GM12878 (cell line): ENCODE data around the gene CCDC3. TPM values are rescaled to one million over a fixed set of nuclear protein-coding genes. Genes with fewer than 3 reads are reported as not detected.
A peak's percentile ranks its signal among the peaks of the same experiment; 100 is the strongest.

Experiments used
- ATAC-seq: fragments of 200-7000 bp; cut with Tn5 transposase; 3 replicates; pipeline ENCODE4 v1.9.1; 2020; ENCODE audit warnings: mild to moderate bottlenecking, moderate library complexity
- BruUV-seq: library from RNA; stranded (reverse); fragments of 400-500 nt; replicated peaks from 2 replicates; lab custom pipeline; 2021; lab: Mats Ljungman, UMichigan
- CTCF ChIA-PET: fragments of 300-600 bp; sonication (Branson Sonifier 250); formaldehyde crosslinking; extraction: SDS; loops from one replicate; lab custom pipeline; 2021; ENCODE audit warnings: inconsistent platforms; lab: Yijun Ruan, JAX
- POLR2A ChIA-PET: fragments of 350-600 bp; formaldehyde crosslinking; extraction: SDS; loops from one replicate; lab custom pipeline; 2021; ENCODE audit warnings: inconsistent platforms; lab: Charles Lee
- RAD21 ChIA-PET: fragments of 300-600 bp; sonication (Branson Sonifier 250); formaldehyde crosslinking; loops from one replicate; lab custom pipeline; 2023; ENCODE audit warnings: antibody characterized with exemption; ENCODE audit not compliant: unreplicated experiment; lab: Charles Lee
- SMC1A ChIA-PET: fragments of 300-600 bp; sonication (Branson Sonifier 250); formaldehyde crosslinking; loops from one replicate; lab custom pipeline; 2023; ENCODE audit not compliant: unreplicated experiment, uncharacterized antibody; lab: Charles Lee
- DNase-seq: peaks from one replicate; pipeline ENCODE4 v3.0.0-alpha.2; 2011; ENCODE audit warnings: low read depth, low spot score
- FAIRE-seq: peaks from 3 replicates; lab custom pipeline; 2011; peaks lifted over from hg19 to GRCh38; lab: Jason Lieb, UNC
- H2AFZ ChIP-seq: 2 replicates; pipeline ENCODE4 v1.6.0; 2011; ENCODE audit warnings: low read depth, low read length, control low read depth; ENCODE audit not compliant: control insufficient read depth
- H3K27ac ChIP-seq: 2 replicates; pipeline ENCODE4 v1.5.1; 2011; ENCODE audit warnings: control low read depth; ENCODE audit not compliant: control insufficient read depth, insufficient read depth
- H3K27me3 ChIP-seq, 2 experiments: replicated peaks in 1 of 2; 2 replicates each; pipeline versions ENCODE4 v1.6.0 to v1.6.1; 2011; ENCODE audit warnings: low read length in 1 of 2; ENCODE audit not compliant: control insufficient read depth in 2 of 2, insufficient read depth in 2 of 2
- H3K36me3 ChIP-seq, 2 experiments: 2 replicates each; pipeline ENCODE4 v1.5.1; 2011; ENCODE audit warnings: low read length in 1 of 2; ENCODE audit not compliant: control insufficient read depth in 2 of 2, insufficient read depth in 2 of 2
- H3K4me1 ChIP-seq: 2 replicates; pipeline ENCODE4 v1.6.1; 2011; ENCODE audit warnings: mild to moderate bottlenecking, low read length, moderate library complexity, mixed read lengths; ENCODE audit not compliant: control insufficient read depth, insufficient read depth
- H3K4me2 ChIP-seq: 2 replicates; pipeline ENCODE4 v1.6.0; 2011; ENCODE audit warnings: control low read depth; ENCODE audit not compliant: control insufficient read depth, insufficient read depth
- H3K4me3 ChIP-seq: fragments of 200-600 bp; sonication (generic); 2 replicates; pipeline ENCODE4 v1.5.1; 2016
- H3K79me2 ChIP-seq: 2 replicates; pipeline ENCODE4 v1.6.0; 2011; ENCODE audit warnings: low read length; ENCODE audit not compliant: control insufficient read depth, insufficient read depth
- H3K9ac ChIP-seq: 2 replicates; pipeline ENCODE4 v1.8.0; 2011; ENCODE audit warnings: low read length, control low read depth, mixed read lengths; ENCODE audit not compliant: control insufficient read depth, insufficient read depth
- H3K9me3 ChIP-seq: replicated peaks from 3 replicates; pipeline ENCODE4 v1.5.1; 2011; ENCODE audit warnings: mild to moderate bottlenecking, low read length; ENCODE audit not compliant: control insufficient read depth, insufficient read depth
- H4K20me1 ChIP-seq: 2 replicates; pipeline ENCODE4 v1.6.0; 2011; ENCODE audit not compliant: control insufficient read depth, insufficient read depth
- IRF4 ChIP-seq: IDR thresholded peaks from 2 replicates; pipeline ENCODE4 v1.6.1; 2011; ENCODE audit warnings: low read depth, low read length
- SMC3 ChIP-seq: IDR thresholded peaks from 2 replicates; pipeline ENCODE4 v1.6.1; 2011; ENCODE audit warnings: low read length, improper control_type of control experiment, borderline replicate concordance
- WGBS: methylation state at CpG from one replicate; pipeline ENCODE4 v1.1.6; 2016; ENCODE audit warnings: low lambda C conversion rate; ENCODE audit not compliant: insufficient replicate concordance, insufficient coverage; ENCODE audit errors: missing lambda C conversion rate; 5-methylcytosine and 5-hydroxymethylcytosine counted together
- in situ Hi-C: fragments of 300-500 bp; cut with MboI; formaldehyde crosslinking; loops from 9 replicates; pipeline ENCODE4 v1.14.3; 2018; ENCODE audit warnings: mixed read lengths
- intact Hi-C: fragments of 100-400 bp; cut with micrococcal nuclease; formaldehyde crosslinking; loops from one replicate; pipeline ENCODE4 v1.14.2; 2022; ENCODE audit not compliant: unreplicated experiment
- polyA plus RNA-seq, 11 experiments: library from polyadenylated mRNA; depleted of rRNA in 4 of 11; unstranded in 6 of 11; stranded (reverse) in 5 of 11; fragments of >200 nt; fragmentation: Nextera tagmentation in 4 of 11; fragmentation: Illumina TruSeq in 1 of 11; extraction: Ambion mirVana in 4 of 11; extraction: Trizol in 1 of 11; gene quantifications; 1 replicate in 1 of 11; 2 replicates in 10 of 11; pipeline versions ENCODE4 v1.2.1 to v1.2.3, GENCODE V29; 2011 to 2016; ENCODE audit warnings: inconsistent platforms in 2 of 11, missing spikeins in 2 of 11, low read depth in 1 of 11
- total RNA-seq, 4 experiments: library from RNA; depleted of rRNA in 3 of 4; stranded (reverse); fragments of >200 nt in 3 of 4; fragmentation: Illumina TruSeq in 1 of 4; extraction: Trizol in 1 of 4; gene quantifications; 2 replicates each; pipeline versions ENCODE4 v1.2.1 to v1.2.3, GENCODE V29; 2013 to 2021
- TF ChIP-seq, protein P1 (sequence below): fragments of 450-650 bp; IDR thresholded peaks from 2 replicates; pipeline ENCODE4 v1.6.1; 2018; ENCODE audit warnings: mild to moderate bottlenecking, low read depth, moderate library complexity; ENCODE audit not compliant: partially characterized antibody
- TF ChIP-seq, protein P2 (sequence below): fragments of 450-650 bp; IDR thresholded peaks from 2 replicates; pipeline ENCODE4 v1.6.1; 2016; ENCODE audit warnings: mild to moderate bottlenecking
- TF ChIP-seq, protein P3 (sequence below): fragments of 450-650 bp; formaldehyde crosslinking; IDR thresholded peaks from 2 replicates; pipeline ENCODE4 v1.5.0; 2022; ENCODE audit warnings: mild to moderate bottlenecking, missing genetic modification characterization
- TF ChIP-seq, protein P4 (sequence below): fragments of 450-650 bp; IDR thresholded peaks from 2 replicates; pipeline ENCODE4 v1.6.1; 2017; ENCODE audit warnings: low read depth, mild to moderate bottlenecking, moderate library complexity
- TF ChIP-seq, protein P5 (sequence below), 3 experiments: IDR thresholded peaks in 2 of 3; conservative IDR thresholded peaks in 1 of 3; 2 replicates each; pipeline ENCODE4 v1.5.1; 2011; ENCODE audit warnings: low read depth in 3 of 3, low read length in 3 of 3, mild to moderate bottlenecking in 3 of 3, control low read depth in 2 of 3, moderate library complexity in 2 of 3, inconsistent platforms in 1 of 3, mixed read lengths in 1 of 3; ENCODE audit not compliant: control insufficient read depth in 2 of 3, insufficient read depth in 1 of 3; ENCODE audit errors: extremely low read depth in 1 of 3

The CCDC3 gene
- total and polyA plus RNA-seq, 10 of the 15 experiments (the other 5 are each of a cell fraction or from before 2014, with no cell fraction given) = 0.08 TPM; not detected in 9

DNA sequence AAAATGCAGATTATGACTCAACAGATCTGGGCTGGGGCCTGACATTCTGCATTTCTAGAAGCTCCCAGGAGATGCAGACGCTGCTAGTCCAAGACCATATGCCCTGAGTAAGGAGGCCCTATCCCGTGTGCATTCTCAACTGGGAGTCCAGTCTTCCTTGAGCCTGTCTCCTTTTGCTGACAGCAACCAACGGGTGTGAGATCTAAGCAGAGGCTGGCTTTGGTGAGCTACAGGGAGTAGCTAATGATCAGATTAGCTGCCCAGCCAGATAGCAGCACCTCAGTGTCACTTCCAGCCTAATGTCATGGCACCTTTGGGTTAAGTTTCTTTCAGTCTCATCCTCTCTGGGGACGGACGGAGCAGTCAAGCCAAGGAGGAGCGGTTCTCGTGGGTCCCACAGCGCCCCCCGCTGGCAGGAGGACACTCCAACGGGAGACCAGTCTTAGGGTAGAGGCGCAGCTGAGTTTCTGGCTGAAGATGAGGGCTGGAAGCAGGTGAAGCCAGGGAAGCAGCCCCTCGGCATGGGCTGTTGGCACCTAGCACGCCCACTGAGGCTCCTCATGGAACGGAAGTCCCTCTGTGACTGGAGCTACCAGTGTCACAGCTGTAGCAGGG lies 154.0 kb downstream of the CCDC3 start:
- Histone ChIP-seq H3K4me2 (no peak overlapping the region), H3K36me3 (no peaks in the 10 kb centered on the region), H4K20me1 (no peaks in the 10 kb centered on the region), H3K4me1 (no peaks in the 10 kb centered on the region), H3K27ac (no peak overlapping the region), H3K4me3 (no peak overlapping the region), H3K9ac (no peak overlapping the region), H3K79me2 (no peaks in the 10 kb centered on the region), H3K9me3 (no peaks in the 10 kb centered on the region), H2AFZ (no peak overlapping the region), H3K27me3 (no peaks in the 10 kb centered on the region)
- ChIA-PET CTCF (interaction anchor here (0.8 to 2.0 kb wide), 6 partner anchors 8 to 203 kb away, joined by 3 to 8 read pairs (median 4); no protein-coding TSS in a partner anchor), RAD21 (interaction anchor here (0.7 kb wide), 1 partner anchor 191 kb away, joined by 3 read pairs; no protein-coding TSS in a partner anchor), SMC1A (interaction anchor here (1.1 kb wide), 1 partner anchor 633 kb away, joined by 3 read pairs; no protein-coding TSS in a partner anchor), POLR2A (no interaction called here)
- no peak for DNase-seq
- TF ChIP-seq, protein P1, sequence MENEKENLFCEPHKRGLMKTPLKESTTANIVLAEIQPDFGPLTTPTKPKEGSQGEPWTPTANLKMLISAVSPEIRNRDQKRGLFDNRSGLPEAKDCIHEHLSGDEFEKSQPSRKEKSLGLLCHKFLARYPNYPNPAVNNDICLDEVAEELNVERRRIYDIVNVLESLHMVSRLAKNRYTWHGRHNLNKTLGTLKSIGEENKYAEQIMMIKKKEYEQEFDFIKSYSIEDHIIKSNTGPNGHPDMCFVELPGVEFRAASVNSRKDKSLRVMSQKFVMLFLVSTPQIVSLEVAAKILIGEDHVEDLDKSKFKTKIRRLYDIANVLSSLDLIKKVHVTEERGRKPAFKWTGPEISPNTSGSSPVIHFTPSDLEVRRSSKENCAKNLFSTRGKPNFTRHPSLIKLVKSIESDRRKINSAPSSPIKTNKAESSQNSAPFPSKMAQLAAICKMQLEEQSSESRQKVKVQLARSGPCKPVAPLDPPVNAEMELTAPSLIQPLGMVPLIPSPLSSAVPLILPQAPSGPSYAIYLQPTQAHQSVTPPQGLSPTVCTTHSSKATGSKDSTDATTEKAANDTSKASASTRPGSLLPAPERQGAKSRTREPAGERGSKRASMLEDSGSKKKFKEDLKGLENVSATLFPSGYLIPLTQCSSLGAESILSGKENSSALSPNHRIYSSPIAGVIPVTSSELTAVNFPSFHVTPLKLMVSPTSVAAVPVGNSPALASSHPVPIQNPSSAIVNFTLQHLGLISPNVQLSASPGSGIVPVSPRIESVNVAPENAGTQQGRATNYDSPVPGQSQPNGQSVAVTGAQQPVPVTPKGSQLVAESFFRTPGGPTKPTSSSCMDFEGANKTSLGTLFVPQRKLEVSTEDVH = no peak
- TF ChIP-seq, protein P2, sequence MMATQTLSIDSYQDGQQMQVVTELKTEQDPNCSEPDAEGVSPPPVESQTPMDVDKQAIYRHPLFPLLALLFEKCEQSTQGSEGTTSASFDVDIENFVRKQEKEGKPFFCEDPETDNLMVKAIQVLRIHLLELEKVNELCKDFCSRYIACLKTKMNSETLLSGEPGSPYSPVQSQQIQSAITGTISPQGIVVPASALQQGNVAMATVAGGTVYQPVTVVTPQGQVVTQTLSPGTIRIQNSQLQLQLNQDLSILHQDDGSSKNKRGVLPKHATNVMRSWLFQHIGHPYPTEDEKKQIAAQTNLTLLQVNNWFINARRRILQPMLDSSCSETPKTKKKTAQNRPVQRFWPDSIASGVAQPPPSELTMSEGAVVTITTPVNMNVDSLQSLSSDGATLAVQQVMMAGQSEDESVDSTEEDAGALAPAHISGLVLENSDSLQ = no peak
- TF ChIP-seq, protein P3, sequence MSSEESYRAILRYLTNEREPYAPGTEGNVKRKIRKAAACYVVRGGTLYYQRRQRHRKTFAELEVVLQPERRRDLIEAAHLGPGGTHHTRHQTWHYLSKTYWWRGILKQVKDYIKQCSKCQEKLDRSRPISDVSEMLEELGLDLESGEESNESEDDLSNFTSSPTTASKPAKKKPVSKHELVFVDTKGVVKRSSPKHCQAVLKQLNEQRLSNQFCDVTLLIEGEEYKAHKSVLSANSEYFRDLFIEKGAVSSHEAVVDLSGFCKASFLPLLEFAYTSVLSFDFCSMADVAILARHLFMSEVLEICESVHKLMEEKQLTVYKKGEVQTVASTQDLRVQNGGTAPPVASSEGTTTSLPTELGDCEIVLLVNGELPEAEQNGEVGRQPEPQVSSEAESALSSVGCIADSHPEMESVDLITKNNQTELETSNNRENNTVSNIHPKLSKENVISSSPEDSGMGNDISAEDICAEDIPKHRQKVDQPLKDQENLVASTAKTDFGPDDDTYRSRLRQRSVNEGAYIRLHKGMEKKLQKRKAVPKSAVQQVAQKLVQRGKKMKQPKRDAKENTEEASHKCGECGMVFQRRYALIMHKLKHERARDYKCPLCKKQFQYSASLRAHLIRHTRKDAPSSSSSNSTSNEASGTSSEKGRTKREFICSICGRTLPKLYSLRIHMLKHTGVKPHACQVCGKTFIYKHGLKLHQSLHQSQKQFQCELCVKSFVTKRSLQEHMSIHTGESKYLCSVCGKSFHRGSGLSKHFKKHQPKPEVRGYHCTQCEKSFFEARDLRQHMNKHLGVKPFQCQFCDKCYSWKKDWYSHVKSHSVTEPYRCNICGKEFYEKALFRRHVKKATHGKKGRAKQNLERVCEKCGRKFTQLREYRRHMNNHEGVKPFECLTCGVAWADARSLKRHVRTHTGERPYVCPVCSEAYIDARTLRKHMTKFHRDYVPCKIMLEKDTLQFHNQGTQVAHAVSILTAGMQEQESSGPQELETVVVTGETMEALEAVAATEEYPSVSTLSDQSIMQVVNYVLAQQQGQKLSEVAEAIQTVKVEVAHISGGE = no peak
- TF ChIP-seq, protein P4, sequence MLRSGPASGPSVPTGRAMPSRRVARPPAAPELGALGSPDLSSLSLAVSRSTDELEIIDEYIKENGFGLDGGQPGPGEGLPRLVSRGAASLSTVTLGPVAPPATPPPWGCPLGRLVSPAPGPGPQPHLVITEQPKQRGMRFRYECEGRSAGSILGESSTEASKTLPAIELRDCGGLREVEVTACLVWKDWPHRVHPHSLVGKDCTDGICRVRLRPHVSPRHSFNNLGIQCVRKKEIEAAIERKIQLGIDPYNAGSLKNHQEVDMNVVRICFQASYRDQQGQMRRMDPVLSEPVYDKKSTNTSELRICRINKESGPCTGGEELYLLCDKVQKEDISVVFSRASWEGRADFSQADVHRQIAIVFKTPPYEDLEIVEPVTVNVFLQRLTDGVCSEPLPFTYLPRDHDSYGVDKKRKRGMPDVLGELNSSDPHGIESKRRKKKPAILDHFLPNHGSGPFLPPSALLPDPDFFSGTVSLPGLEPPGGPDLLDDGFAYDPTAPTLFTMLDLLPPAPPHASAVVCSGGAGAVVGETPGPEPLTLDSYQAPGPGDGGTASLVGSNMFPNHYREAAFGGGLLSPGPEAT = no peak
- TF ChIP-seq IRF4 = no peak
- TF ChIP-seq SMC3 = peak; percentile 25; the same call in 1 of the 2 replicates
- TF ChIP-seq, protein P5, sequence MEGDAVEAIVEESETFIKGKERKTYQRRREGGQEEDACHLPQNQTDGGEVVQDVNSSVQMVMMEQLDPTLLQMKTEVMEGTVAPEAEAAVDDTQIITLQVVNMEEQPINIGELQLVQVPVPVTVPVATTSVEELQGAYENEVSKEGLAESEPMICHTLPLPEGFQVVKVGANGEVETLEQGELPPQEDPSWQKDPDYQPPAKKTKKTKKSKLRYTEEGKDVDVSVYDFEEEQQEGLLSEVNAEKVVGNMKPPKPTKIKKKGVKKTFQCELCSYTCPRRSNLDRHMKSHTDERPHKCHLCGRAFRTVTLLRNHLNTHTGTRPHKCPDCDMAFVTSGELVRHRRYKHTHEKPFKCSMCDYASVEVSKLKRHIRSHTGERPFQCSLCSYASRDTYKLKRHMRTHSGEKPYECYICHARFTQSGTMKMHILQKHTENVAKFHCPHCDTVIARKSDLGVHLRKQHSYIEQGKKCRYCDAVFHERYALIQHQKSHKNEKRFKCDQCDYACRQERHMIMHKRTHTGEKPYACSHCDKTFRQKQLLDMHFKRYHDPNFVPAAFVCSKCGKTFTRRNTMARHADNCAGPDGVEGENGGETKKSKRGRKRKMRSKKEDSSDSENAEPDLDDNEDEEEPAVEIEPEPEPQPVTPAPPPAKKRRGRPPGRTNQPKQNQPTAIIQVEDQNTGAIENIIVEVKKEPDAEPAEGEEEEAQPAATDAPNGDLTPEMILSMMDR (IDR thresholded peaks at IDR 0.05 in 2 of 3, conservative IDR thresholded peaks at IDR 0.05 in 1 of 3; ENCODE audit: control insufficient read depth in 2 of 3, extremely low read depth in 1 of 3, insufficient read depth in 1 of 3, low read depth in 3 of 3, low read length in 3 of 3) = peak; percentile 32 to 51 (median 50); a peak in 5 of 6 replicates
- WGBS = 29% methylated on average over 14 of the region's 14 CpGs
- intact Hi-C loops = loop anchor here (5.0 kb wide), 1 partner anchor 595 kb away; no protein-coding TSS in a partner anchor
- BruUV-seq = no TSS peak
- in situ Hi-C loops = no loop called here
- peak; percentile 93 for ATAC-seq
- FAIRE-seq = no peak
